AG04449 (cell line): ENCODE measurements around the gene FAM43A.

ENCODE experiments used
- CTCF ChIA-PET: fragments of 350-600 bp; formaldehyde crosslinking; extraction: SDS; loops from one replicate; lab custom pipeline; 2021; ENCODE audit warnings: antibody characterized with exemption; lab: Yijun Ruan, JAX
- POLR2A ChIA-PET: fragments of 400-600, 350-600 bp; formaldehyde crosslinking; extraction: SDS; loops from one replicate; lab custom pipeline; 2020; ENCODE audit warnings: antibody characterized with exemption, inconsistent platforms; lab: Yijun Ruan, JAX
- DNase-seq: peaks from one replicate; pipeline ENCODE4 v3.0.0-alpha.2; 2010; ENCODE audit warnings: low read depth, low spot score
- H3K4me3 ChIP-seq: 2 replicates; pipeline ENCODE4 v1.5.1; 2011; ENCODE audit warnings: low read depth, mild to moderate bottlenecking, control low read depth, low read length
- CTCF ChIP-seq: IDR thresholded peaks from one replicate; pipeline ENCODE4 v1.5.1; 2011; ENCODE audit warnings: mild to moderate bottlenecking, moderate library complexity, low read length, control low read depth, inconsistent platforms; ENCODE audit not compliant: insufficient read depth; ENCODE audit errors: missing control alignments

FAM43A gene

GRCh38 chr3:194732617-194733016 is 46.9 kb downstream of the FAM43A start:
- TF ChIP-seq CTCF, result no peak
- POLR2A ChIA-PET, result no interaction called here
- H3K4me3 ChIP-seq, result no peak overlapping the region
- DNase-seq, result no peak
- CTCF ChIA-PET, result no interaction called here

- no peak for TF ChIP-seq CTCF
- H3K4me3 ChIP-seq, result no peak overlapping the region
- ChIA-PET CTCF (no interaction called here), POLR2A (no interaction called here)
- no peak for DNase-seq
Observed at GRCh38 chr3:194736277-194736895, 50.7 kb downstream of the FAM43A start.

- no peak for DNase-seq
- CTCF ChIA-PET, result interaction anchor here (0.7 to 1.0 kb wide), 2 partner anchors 10 to 103 kb away, joined by 3 read pairs; partner anchors contain the start of gene TMEM44
- POLR2A ChIA-PET, result no interaction called here
- no peak for TF ChIP-seq CTCF
- no peak overlapping the region for H3K4me3 ChIP-seq
Observed at GRCh38 chr3:194736896-194737600, 51.4 kb downstream of the FAM43A start.
